ENCODE measurements around the gene CELA2B.

Gene CELA2B

DNA sequence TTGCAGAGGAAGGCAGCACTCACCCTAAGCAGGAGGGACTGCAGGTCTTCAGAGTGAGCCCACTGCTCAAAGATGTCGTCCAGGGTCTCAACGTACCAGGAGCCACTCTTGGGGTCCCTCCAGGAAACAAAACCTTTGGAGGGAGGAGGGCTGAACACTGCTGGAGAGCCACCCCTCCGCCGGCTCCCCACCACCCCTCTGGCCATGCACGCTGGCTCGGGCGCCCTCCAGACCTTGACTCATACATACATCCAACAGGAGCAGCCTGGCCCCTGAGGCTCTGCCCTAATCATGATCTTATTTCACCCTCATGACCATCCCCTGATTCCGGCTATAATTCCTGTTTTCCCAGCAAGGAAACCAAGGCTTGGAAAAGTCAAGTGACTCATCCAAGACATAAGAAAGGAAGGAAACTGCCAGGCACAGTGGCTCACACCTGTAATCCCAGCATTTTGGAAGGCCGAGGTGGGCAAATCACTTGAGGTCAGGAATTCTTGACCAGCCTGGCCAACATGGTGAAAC, 18.0 kb downstream of the CELA2B start:
- ATAC-seq (ENCODE audit: low read depth), result no peak

DNA sequence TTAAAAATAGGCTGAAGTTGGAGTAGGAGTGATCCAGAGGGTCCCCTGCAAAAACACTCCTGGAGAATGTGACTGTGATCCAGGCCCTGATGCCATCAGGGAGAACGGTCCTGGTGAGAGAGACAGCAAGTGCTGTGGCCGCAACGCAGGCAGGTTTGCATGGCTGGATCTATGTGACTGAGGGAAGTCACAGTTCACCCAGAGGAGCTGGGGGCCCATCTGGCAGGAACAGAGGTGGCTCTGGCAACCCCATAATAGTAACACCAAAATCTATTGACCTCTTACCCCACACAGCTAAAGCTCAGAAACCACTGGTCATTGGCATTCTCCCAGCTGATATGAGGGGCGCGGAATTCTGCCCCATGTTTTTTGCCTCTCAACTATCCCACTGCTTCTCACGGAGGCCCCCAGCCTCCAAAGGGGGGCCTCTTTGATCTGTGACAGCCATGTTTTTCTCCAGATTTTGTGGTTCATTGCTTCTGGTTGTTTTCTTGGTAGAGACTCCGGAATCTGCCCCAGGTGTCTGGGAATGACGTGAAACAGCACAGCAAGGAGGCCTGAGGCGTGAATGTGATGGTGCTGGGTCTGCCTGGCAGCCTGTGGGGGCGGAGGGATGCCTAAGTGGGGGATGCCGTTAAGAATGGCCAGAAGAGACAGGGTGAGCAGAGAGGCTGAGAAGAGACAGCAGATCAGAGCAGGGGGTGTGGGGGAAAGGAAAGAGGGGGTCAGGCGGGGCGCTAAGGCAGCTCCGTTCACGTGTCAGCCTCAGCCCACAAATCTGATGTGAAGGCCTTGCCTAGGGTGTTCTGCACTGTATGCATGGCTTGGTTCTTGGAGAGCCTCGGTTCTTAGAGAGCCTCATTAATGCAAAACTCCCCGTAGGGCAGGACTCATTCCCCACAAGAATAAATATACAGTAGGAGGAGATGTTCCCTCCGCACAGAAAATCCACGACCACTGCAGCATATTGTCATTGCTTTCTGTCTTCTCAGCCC, 24.6 kb downstream of the CELA2B start:
- no peak overlapping the region for H3K4me3 ChIP-seq (ENCODE audit: severe bottlenecking)
- H3K36me3 ChIP-seq (ENCODE audit: low read depth), result no peaks in the 10 kb centered on the region
- DNase-seq (ENCODE audit: low spot score), result no peak
- H3K27me3 ChIP-seq (ENCODE audit: insufficient read depth, poor library complexity, severe bottlenecking), result no peaks in the 10 kb centered on the region
- no peak overlapping the region for H3K27ac ChIP-seq (ENCODE audit: poor library complexity, severe bottlenecking)
- no peak for TF ChIP-seq CTCF (IDR thresholded peaks at IDR 0.05; ENCODE audit: poor library complexity, severe bottlenecking)
- H3K9me3 ChIP-seq (ENCODE audit: severe bottlenecking), result no peaks in the 10 kb centered on the region
- no peaks in the 10 kb centered on the region for H3K4me1 ChIP-seq (ENCODE audit: insufficient read depth, poor library complexity, severe bottlenecking)
- ATAC-seq (ENCODE audit: low read depth), result no peak

More for the DNA sequence above, 18.0 kb downstream of the CELA2B start:
- no peak for DNase-seq (ENCODE audit: low spot score)
- H3K9me3 ChIP-seq (ENCODE audit: severe bottlenecking), result no peaks in the 10 kb centered on the region
- no peak for TF ChIP-seq CTCF (IDR thresholded peaks at IDR 0.05; ENCODE audit: poor library complexity, severe bottlenecking)
- H3K27me3 ChIP-seq (ENCODE audit: insufficient read depth, poor library complexity, severe bottlenecking), result no peaks in the 10 kb centered on the region
- H3K4me3 ChIP-seq (ENCODE audit: severe bottlenecking), result no peak overlapping the region
- no peaks in the 10 kb centered on the region for H3K4me1 ChIP-seq (ENCODE audit: insufficient read depth, poor library complexity, severe bottlenecking)
- H3K36me3 ChIP-seq (ENCODE audit: low read depth), result no peaks in the 10 kb centered on the region
- no peak overlapping the region for H3K27ac ChIP-seq (ENCODE audit: poor library complexity, severe bottlenecking)

GRCh38 chr1:15501208-15502032, 25.5 kb downstream of the CELA2B start:
- peak; percentile 73 for TF ChIP-seq CTCF (IDR thresholded peaks at IDR 0.05; ENCODE audit: poor library complexity, severe bottlenecking)
- Histone ChIP-seq H3K27me3 (ENCODE audit: insufficient read depth, poor library complexity, severe bottlenecking) (no peaks in the 10 kb centered on the region), H3K27ac (ENCODE audit: poor library complexity, severe bottlenecking) (no peak overlapping the region), H3K4me3 (ENCODE audit: severe bottlenecking) (no peak overlapping the region), H3K36me3 (ENCODE audit: low read depth) (no peaks in the 10 kb centered on the region), H3K4me1 (ENCODE audit: insufficient read depth, poor library complexity, severe bottlenecking) (no peaks in the 10 kb centered on the region), H3K9me3 (ENCODE audit: severe bottlenecking) (no peaks in the 10 kb centered on the region)
- DNase-seq (ENCODE audit: low spot score), result no peak
- ATAC-seq (ENCODE audit: low read depth), result peak; percentile 42; the same call in 1 of the 3 replicates

DNA sequence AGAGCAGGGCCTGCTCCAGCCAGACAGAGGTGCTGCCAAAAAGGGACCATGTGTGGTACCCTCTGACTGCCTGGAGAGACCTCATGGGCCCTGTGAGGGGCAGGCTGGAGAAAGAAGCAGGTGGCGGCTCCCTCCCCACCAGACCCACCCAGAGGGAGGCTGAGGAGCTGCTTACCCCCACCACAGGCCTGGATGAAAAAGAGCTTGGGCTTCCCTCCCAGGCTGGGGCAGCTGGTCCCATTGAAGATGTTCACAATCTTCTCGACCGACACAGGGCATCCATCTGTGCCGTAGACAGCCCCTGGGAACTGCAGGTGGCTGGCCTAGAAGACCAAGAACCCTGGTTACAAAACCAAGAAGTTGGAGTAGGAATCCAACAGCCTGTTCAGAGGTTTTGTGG, 28.5 kb downstream of the CELA2B start:
- no peak overlapping the region for H3K27ac ChIP-seq (ENCODE audit: poor library complexity, severe bottlenecking)
- no peak overlapping the region for H3K4me3 ChIP-seq (ENCODE audit: severe bottlenecking)
- no peaks in the 10 kb centered on the region for H3K4me1 ChIP-seq (ENCODE audit: insufficient read depth, poor library complexity, severe bottlenecking)
- H3K36me3 ChIP-seq (ENCODE audit: low read depth), result no peaks in the 10 kb centered on the region
- no peaks in the 10 kb centered on the region for H3K9me3 ChIP-seq (ENCODE audit: severe bottlenecking)
- ATAC-seq (ENCODE audit: low read depth) (no peak), DNase-seq (ENCODE audit: low spot score) (no peak)
- TF ChIP-seq CTCF (IDR thresholded peaks at IDR 0.05; ENCODE audit: poor library complexity, severe bottlenecking), result no peak
- no peaks in the 10 kb centered on the region for H3K27me3 ChIP-seq (ENCODE audit: insufficient read depth, poor library complexity, severe bottlenecking)

All from RWPE2 (cell line).